CD1c-positive myeloid dendritic cell (primary cell): ENCODE results near the gene PELI1.
"Not testable (repeated sequence)": the region's sequence is repeated elsewhere in the genome, so short reads cannot be mapped to it uniquely, and the experiment has no call there.

ENCODE experiments used
- DNase-seq: peaks from one replicate; pipeline ENCODE4 v3.0.0-alpha.2; 2016; ENCODE audit errors: extremely low spot score

Gene PELI1

GRCh38 chr2:64123740-64124139, 20.5 kb downstream of the PELI1 start:
- no peak for DNase-seq

GRCh38 chr2:64122358-64122757, 21.9 kb downstream of the PELI1 start:
- DNase-seq = no peak

GRCh38 chr2:64120928-64121327, 23.3 kb downstream of the PELI1 start:
- DNase-seq = no peak

- no peak for DNase-seq
Measured at GRCh38 chr2:64120008-64120407, 24.2 kb downstream of the PELI1 start.

- no peak for DNase-seq
Measured at GRCh38 chr2:64119369-64119768, 24.9 kb downstream of the PELI1 start.

- peak; percentile 59 for DNase-seq
Measured at GRCh38 chr2:64115808-64116598, 28.2 kb downstream of the PELI1 start.

GRCh38 chr2:64114912-64115277, 29.3 kb downstream of the PELI1 start:
- no peak for DNase-seq

- peak; percentile 58 for DNase-seq
Measured at GRCh38 chr2:64114063-64114911, 29.9 kb downstream of the PELI1 start.

GRCh38 chr2:64112016-64112415, 32.2 kb downstream of the PELI1 start:
- DNase-seq = no peak

GRCh38 chr2:64111426-64111825, 32.8 kb downstream of the PELI1 start:
- DNase-seq = no peak

- DNase-seq = no peak
Measured at GRCh38 chr2:64108666-64109241, 35.5 kb downstream of the PELI1 start.

GRCh38 chr2:64106481-64106880, 37.7 kb downstream of the PELI1 start:
- DNase-seq = no peak

GRCh38 chr2:64105670-64106461, 38.4 kb downstream of the PELI1 start:
- no peak for DNase-seq

- no peak for DNase-seq
Measured at GRCh38 chr2:64104933-64105332, 39.3 kb downstream of the PELI1 start.

GRCh38 chr2:64102736-64103135, 41.5 kb downstream of the PELI1 start:
- not testable (repeated sequence) for DNase-seq

- no peak for DNase-seq
Measured at GRCh38 chr2:64101141-64101591, 43.1 kb downstream of the PELI1 start.

- DNase-seq = not testable (repeated sequence)
Measured at GRCh38 chr2:64100584-64100983, 43.6 kb downstream of the PELI1 start.

GRCh38 chr2:64094663-64095382, 49.4 kb downstream of the PELI1 start:
- no peak for DNase-seq

GRCh38 chr2:64093341-64093740, 50.9 kb downstream of the PELI1 start:
- no peak for DNase-seq

GRCh38 chr2:64092502-64092901, 51.7 kb downstream of the PELI1 start:
- no peak for DNase-seq

- no peak for DNase-seq
Measured at GRCh38 chr2:64090264-64090663, 54.0 kb downstream of the PELI1 start.
